Measurements from ENCODE around the gene KLK7. TPM values are rescaled to one million over a fixed set of nuclear protein-coding genes. Genes with fewer than 3 reads are reported as not detected.

Gene KLK7
- total RNA-seq, 2 experiments from 2014 or later, result not detected

Other genes starting within 250 kb of the KLK7 start
- not detected for gene GPR32, start 213.5 kb downstream of the KLK7 start, total RNA-seq
- not detected for gene ACP4, start 193.5 kb downstream of the KLK7 start, total RNA-seq
- 1 to 10 TPM; 3.0 to 3.2 TPM for gene KLK1, start 160.1 kb downstream of the KLK7 start, total RNA-seq
- gene KLK15, start 150.3 kb downstream of the KLK7 start, total RNA-seq, result not detected
- gene KLK3, start 129.0 kb downstream of the KLK7 start, total RNA-seq, result not detected
- under 1 TPM in 1 of 2 experiments, not detected in 1; 0.29 TPM for gene KLK2, start 110.5 kb downstream of the KLK7 start, total RNA-seq
- gene KLK4, start 72.5 kb downstream of the KLK7 start, total RNA-seq, result not detected
- not detected for gene KLK5, start 30.9 kb downstream of the KLK7 start, total RNA-seq
- gene KLK6, start 14.3 kb downstream of the KLK7 start, total RNA-seq, result not detected
- gene KLK8, start 17.7 kb upstream of the KLK7 start, total RNA-seq, result not detected
- gene KLK10, start 35.8 kb upstream of the KLK7 start, total RNA-seq, result not detected
- gene KLK11, start 42.7 kb upstream of the KLK7 start, total RNA-seq, result not detected
- gene KLK12, start 51.1 kb upstream of the KLK7 start, total RNA-seq, result not detected
- not detected for gene KLK13, start 81.2 kb upstream of the KLK7 start, total RNA-seq
- gene KLK14, start 99.0 kb upstream of the KLK7 start, total RNA-seq, result under 1 TPM; 0.61 to 0.89 TPM
- gene CTU1, start 124.5 kb upstream of the KLK7 start, total RNA-seq, result 10 to 100 TPM in 1 of 2 experiments, 1 to 10 TPM in 1; 9.5 to 10.9 TPM
- under 1 TPM in 1 of 2 experiments, not detected in 1; 0.26 TPM for gene SIGLEC9, start 141.0 kb upstream of the KLK7 start, total RNA-seq
- gene SIGLEC7, start 158.4 kb upstream of the KLK7 start, total RNA-seq, result not detected
- 1 to 10 TPM in 1 of 2 experiments, under 1 TPM in 1; 0.96 to 6.2 TPM for gene CD33, start 241.2 kb upstream of the KLK7 start, total RNA-seq